HG03025 (cell line): Measurements from ENCODE around the gene IL17F.

Experiments
- ATAC-seq: cut with Tn5 transposase; IDR thresholded peaks from one replicate; pipeline ENCODE4 v1.9.1; 2021; ENCODE audit warnings: mild to moderate bottlenecking, moderate library complexity; ENCODE audit not compliant: unreplicated experiment, low FRiP score

IL17F gene

GRCh38 chr6:52244400-52244799 lies at the start of gene IL17F:
Gene IL17F, minus strand, starts transcription at chr6:52244500. Its CDS starts 71 bp downstream, at chr6:52244429.
- ATAC-seq, result no peak

DNA sequence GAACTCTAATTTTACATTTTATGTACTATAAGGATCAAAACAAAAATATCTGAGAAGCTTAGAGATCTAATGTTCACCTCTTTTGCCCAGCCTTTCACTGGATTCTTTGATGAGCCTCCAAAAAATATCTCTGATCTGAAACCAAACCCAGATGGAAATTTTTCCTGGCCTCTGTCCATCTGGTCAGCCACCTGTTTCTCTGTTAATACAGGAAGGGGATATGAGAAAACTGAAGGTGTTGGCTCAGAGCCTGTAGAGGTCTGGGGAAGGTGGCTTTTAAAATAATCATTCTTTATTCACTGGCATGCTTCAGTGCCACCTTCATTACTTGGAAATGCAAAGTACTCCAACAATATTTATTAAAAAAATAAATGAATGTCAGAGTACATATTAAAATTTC lies 48.8 kb upstream of the IL17F start:
- ATAC-seq, result no peak

DNA sequence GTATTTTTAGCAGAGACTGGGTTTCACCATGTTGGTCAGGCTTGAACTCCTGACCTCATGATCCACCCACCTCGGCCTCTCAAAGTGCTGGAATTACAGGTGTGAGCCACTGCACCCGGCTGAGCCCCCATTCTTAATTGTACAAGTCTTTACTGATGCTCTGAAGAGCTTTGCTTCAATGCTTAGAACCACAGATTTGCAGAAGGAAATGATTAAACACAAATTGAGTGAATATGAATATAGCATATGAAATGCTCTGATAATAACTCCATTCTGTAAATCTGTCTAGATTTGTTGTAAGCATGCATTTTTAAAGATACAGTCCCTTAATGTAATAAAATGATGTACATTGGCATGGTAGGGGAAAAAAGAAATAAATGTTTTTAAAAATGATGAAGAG lies 44.5 kb upstream of the IL17F start:
- ATAC-seq, result no peak

DNA sequence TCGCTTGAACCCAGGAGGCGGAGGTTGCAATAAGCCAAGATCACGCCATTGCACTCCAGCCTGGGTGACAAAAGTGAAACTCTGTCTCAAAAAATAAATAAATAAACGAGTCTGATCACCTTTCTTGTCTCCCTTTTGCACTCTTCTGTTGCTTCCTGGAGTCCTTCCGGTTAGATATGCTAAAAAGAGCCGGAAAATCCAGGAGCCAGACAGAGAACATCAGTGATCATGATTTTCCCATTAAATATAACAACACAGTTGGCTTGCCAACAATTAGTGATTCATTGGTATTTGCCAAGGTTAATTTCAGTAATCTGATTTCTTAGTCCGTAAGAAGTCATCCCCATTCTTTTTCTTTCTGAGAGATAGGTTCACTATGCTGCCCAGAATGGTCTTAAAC lies 43.9 kb upstream of the IL17F start:
- no peak for ATAC-seq

DNA sequence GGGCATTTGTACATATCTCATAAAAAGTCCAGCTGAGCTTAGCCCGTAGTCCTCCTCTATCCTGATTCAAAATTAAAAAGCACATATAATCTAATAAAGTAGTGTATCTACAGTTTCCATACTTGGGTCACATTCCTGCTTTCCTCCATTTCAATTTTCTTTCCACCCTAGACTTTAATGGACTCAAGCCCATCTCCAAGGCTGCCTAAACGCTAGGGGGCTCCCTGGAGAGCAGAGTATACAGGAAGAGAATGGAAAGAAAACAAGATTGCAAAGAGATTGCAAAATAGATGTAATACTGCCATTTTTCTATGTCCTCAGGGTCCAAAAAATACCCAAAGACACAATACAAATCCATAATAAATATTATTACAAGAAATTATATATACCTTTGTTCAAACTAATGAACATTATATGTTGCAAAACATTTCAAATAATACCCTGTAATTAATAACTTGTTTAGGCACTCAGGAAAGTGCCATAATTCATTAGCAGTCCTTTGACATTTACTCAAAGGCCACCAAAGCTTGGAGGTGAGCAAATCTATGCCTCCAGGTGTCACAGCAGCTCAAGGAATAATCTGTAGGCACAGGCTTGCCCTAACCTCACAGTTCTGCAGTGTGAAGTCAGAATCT lies 42.6 kb upstream of the IL17F start:
- ATAC-seq, result no peak

DNA sequence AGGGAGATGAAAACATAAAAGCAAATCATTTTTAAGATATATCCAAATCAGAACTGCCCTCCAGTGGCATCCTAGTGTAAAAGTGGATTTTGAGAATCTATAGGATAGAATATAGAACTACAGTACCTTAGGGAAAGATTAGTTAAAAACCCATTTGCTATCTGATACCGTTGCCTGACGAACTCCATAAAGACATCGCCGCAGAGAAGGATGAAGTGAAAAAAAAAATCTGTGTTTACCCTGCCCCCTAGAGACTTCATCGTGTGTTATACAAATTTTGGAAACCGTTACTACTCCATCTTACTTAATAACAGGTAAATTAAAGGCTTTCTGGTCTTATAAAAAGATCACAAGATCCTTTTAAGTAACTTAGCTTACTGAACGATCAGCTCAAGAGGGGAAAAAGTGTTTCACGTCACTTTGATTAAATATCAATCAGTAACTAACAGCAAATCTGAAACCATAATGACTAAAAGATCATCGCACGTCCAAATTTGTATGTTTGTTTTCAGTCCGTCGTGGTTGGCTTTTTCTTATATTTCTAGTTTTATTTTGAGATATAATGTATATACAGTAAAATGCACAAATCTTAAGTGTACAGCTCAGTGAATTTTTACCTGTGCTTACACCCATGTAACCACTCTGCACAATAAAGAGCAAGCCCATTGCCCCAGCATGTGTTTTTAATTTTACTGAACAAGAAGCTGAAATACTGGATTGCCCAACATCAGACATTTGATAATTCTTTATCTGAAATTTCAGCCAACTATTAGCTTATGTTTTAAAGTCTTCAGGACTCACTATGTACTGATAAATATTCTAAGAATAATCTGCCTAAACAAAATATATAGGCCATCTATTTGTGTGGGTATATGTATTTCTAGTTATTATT lies 41.1 kb upstream of the IL17F start:
- no peak for ATAC-seq

- ATAC-seq, result peak; percentile 99
These were observed 40.3 kb upstream of the IL17F start, which contains the start of gene MCM3 for GRCh38 chr6:52284460-52285176. Gene MCM3, minus strand, starts transcription at chr6:52284742. Its CDS starts 68 bp downstream, at chr6:52284674.

GRCh38 chr6:52284131-52284459 lies 39.8 kb upstream of the IL17F start:
- ATAC-seq, result no peak

DNA sequence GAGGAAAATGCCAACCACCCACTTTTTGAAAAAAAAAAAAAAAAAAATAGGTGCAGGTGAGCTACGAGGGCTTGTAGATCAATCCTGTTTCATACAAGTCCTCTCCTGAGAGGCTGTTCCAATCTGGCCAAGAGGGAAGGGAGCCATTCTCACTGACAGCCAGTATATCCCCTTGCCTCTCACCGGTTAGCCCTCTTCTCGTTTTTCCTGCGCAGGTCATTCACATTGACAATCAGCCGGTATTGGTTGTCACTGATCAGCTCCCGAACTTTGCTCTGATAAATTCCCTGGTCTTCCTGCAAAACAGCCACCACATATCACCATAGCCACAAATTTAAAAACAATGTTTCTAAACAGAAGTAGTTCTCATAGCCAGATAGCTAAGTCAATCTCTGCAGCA lies 38.8 kb upstream of the IL17F start:
- no peak for ATAC-seq

- ATAC-seq, result no peak
These were observed 31.8 kb upstream of the IL17F start for GRCh38 chr6:52276130-52276529.

DNA sequence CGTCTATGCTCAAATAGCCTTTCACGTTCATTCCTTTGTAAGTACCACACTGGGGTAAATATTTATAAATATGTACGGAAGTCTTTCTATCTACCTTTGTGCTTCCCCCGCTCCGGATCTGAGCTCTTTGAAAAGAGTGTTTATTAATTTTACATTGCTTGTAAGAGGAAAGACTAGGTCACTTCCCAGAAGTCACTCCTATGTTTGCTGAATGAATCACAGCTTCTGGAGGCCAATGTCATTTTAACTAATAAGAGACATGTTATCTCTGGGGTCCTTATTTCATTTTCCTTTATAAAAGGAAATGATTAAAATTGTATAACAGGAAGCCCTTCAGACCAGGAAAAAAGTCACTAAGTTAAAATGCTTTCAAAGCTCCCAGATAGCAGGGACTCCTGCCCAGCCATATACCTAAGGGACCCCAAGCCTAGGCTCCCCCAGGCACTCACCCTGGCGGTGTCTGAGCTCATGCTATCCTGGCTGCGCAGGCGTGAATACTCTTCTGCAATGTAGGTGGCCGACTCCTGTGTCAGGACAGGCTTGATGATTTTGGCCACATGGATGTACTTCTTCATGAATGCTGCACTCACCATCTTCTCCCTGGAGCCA lies 27.7 kb upstream of the IL17F start:
- no peak for ATAC-seq

GRCh38 chr6:52263709-52264540 lies 19.6 kb upstream of the IL17F start:
- no peak for ATAC-seq

DNA sequence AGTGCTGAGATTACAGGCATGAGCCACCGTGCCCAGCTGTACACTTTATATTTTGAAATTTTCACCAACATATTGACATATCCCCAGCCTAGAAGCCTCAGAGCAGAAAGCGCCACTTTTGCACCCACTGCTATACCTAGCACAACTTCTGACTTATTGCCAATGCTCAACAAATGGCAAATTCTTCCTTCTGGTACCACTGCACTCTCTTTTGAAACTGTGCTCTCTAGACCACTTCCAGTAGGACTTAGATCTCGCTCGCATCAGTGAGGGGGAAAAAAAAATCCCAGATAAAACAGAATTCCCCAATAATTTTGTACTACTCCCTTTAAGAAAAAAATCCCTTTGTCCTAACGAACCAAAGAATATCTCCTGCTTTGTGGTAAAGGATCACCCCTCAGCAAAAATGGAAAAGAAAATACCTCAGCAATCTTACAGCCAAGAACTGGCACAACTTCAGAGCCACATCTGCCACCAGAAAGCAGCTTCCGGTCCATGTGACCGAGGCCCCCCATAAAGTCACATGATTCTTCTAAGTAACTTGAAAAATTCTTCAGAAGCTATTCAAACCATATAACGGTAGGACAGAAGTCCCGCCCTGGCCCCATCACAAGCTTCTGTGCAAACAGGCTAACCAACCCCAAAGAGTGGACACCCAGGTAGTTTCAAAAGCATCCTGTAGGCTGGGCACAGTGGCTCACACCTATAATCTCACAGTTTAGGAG lies 18.5 kb upstream of the IL17F start:
- ATAC-seq, result no peak

DNA sequence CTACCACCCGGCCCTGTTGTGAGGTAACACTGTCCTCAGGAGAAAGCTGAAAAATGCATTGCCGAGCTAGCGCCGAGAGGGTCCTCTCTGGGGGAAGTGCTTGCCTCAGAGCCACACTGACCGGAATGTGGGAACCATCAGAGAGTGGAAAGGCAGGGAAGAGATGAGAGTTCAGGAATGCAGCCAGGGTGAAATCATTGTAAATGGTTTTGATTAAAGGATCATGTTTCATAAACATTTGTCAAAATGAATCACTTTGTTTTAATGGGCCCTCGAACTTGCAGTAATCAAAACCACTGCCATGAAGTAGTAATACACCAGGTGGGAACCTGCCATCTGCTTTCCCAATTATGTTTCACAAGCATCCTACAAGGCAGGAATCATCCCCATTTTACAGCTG lies 16.9 kb upstream of the IL17F start:
- ATAC-seq, result no peak

GRCh38 chr6:52260634-52261033 lies 16.3 kb upstream of the IL17F start:
- ATAC-seq, result no peak

DNA sequence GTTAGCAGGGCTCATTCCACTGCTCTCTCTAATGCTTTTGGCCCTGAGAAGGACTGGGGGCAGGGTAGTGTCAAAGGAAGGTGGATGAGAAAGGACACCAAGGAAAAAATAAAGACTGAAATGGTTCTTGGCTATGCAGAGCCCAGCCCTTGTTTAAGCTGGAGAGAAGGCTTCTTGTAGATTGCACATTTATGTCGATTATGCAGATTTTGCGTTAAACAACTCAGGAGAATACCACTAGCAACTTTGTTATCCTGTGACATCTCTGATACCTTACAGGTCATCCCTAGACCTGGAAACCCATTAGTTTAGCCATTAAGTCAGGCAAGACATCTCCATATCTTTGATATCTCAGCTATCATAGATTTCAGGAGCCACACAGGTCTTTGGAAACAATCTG lies 11.1 kb upstream of the IL17F start:
- ATAC-seq, result no peak

GRCh38 chr6:52254731-52255378 lies 10.6 kb upstream of the IL17F start:
- ATAC-seq, result no peak

DNA sequence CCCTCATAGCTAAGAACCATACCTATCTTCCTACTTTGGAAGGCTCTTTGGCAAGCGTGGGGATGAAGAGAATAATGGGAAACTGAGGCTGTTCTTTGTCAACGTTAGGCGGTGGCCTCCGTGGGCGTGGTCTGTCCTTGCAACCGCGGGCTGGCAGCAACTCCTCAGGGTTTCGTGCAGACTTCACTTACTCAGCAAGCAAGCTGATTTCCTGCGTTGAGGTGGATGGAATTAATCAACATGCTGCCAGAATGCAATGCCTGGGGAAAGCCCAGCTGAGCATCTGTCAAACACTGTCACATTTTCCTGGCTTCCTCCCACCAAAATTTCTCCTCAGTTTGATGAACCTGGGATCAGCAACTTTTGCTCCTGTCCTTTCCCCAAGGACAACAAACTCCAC lies 9.2 kb upstream of the IL17F start:
- no peak for ATAC-seq

GRCh38 chr6:52251113-52251512 lies 6.8 kb upstream of the IL17F start:
- ATAC-seq, result no peak
